Measurements from ENCODE around the gene TNNI2. TPM values are rescaled to one million over a fixed set of nuclear protein-coding genes. Genes with fewer than 3 reads are reported as not detected.
"Not testable (repeated sequence)": the region's sequence is repeated elsewhere in the genome, so short reads cannot be mapped to it uniquely, and the experiment has no call there.

Gene TNNI2
- total RNA-seq, 1 experiment from 2014 or later: 0.29 TPM

GRCh38 chr11:1873048-1873812 is 34.4 kb downstream of the TNNI2 start:
- DNase-seq (ENCODE audit: low read depth): peak; percentile 86

- DNase-seq (ENCODE audit: low read depth): not testable (repeated sequence)
Observed at GRCh38 chr11:1873813-1874150, 35.0 kb downstream of the TNNI2 start.

GRCh38 chr11:1874441-1875092 is 35.8 kb downstream of the TNNI2 start:
- DNase-seq (ENCODE audit: low read depth): not testable (repeated sequence)

GRCh38 chr11:1875093-1875850 is 36.5 kb downstream of the TNNI2 start:
- DNase-seq (ENCODE audit: low read depth): peak; percentile 56

GRCh38 chr11:1875851-1876301 is 37.1 kb downstream of the TNNI2 start:
- DNase-seq (ENCODE audit: low read depth): peak; percentile 43

- DNase-seq (ENCODE audit: low read depth): peak; percentile 90
Observed at GRCh38 chr11:1876361-1877063, 37.7 kb downstream of the TNNI2 start.

GRCh38 chr11:1877211-1878136 is 38.7 kb downstream of the TNNI2 start:
- DNase-seq (ENCODE audit: low read depth): peak; percentile 68

- DNase-seq (ENCODE audit: low read depth): no peak
Observed at GRCh38 chr11:1878137-1879031, 39.6 kb downstream of the TNNI2 start.

GRCh38 chr11:1879342-1879940 is 40.7 kb downstream of the TNNI2 start:
- DNase-seq (ENCODE audit: low read depth): no peak

- peak; percentile 41 for DNase-seq (ENCODE audit: low read depth)
Observed at GRCh38 chr11:1879941-1880720, 41.4 kb downstream of the TNNI2 start.

- no peak for DNase-seq (ENCODE audit: low read depth)
Observed at GRCh38 chr11:1880746-1881441, 42.1 kb downstream of the TNNI2 start.

GRCh38 chr11:1881442-1882264 is 42.9 kb downstream of the TNNI2 start:
- no peak for DNase-seq (ENCODE audit: low read depth)

GRCh38 chr11:1882265-1883238 is 43.8 kb downstream of the TNNI2 start:
- DNase-seq (ENCODE audit: low read depth): peak; percentile 47

GRCh38 chr11:1883346-1884302 is 44.8 kb downstream of the TNNI2 start:
- no peak for DNase-seq (ENCODE audit: low read depth)
